SK-N-SH (cell line): Measurements from ENCODE around the gene ADAMTS15.

Source experiments
- JUND ChIP-seq: IDR thresholded peaks from 2 replicates; pipeline ENCODE4 v1.4.0; 2012
- ZBTB33 ChIP-seq: IDR thresholded peaks from 2 replicates; pipeline ENCODE4 v1.4.0; 2012; ENCODE audit warnings: low read depth, borderline replicate concordance

- no peak for TF ChIP-seq JUND
- TF ChIP-seq ZBTB33: no peak
Measured at GRCh38 chr11:130504317-130504716, 55.9 kb downstream of the ADAMTS15 start.
